GM23248 (cell line): ENCODE results near the gene MFNG. TPM values are rescaled to one million over a fixed set of nuclear protein-coding genes. Genes with fewer than 3 reads are reported as not detected.

ENCODE experiments used
- DNase-seq: peaks from one replicate; pipeline ENCODE4 v3.0.0-alpha.2; 2015
- H2AFZ ChIP-seq: fragments of 200-600 bp; sonication (generic); 2 replicates; pipeline ENCODE4 v1.6.1; 2016; ENCODE audit warnings: antibody characterized with exemption
- H3F3A ChIP-seq: fragments of 200-600 bp; sonication (generic); 2 replicates; pipeline ENCODE4 v1.6.1; 2016; ENCODE audit warnings: mild to moderate bottlenecking, antibody characterized with exemption, mixed run types; ENCODE audit not compliant: insufficient read depth
- H3K27ac ChIP-seq: fragments of 200-600 bp; sonication (generic); 2 replicates; pipeline ENCODE4 v1.5.1; 2016; ENCODE audit warnings: mild to moderate bottlenecking
- H3K27me3 ChIP-seq: fragments of 200-600 bp; sonication (generic); replicated peaks from 2 replicates; pipeline ENCODE4 v1.6.1; 2016; ENCODE audit warnings: mild to moderate bottlenecking; ENCODE audit not compliant: insufficient read depth
- H3K36me3 ChIP-seq: fragments of 200-600 bp; sonication (generic); 2 replicates; pipeline ENCODE4 v1.6.1; 2016; ENCODE audit warnings: low read depth, mild to moderate bottlenecking
- H3K4me1 ChIP-seq: fragments of 200-600 bp; sonication (generic); 2 replicates; pipeline ENCODE4 v1.6.1; 2016; ENCODE audit warnings: mild to moderate bottlenecking; ENCODE audit not compliant: insufficient read depth
- H3K4me2 ChIP-seq: fragments of 200-600 bp; sonication (generic); one replicate; pipeline ENCODE4 v1.6.1; 2016; ENCODE audit warnings: mild to moderate bottlenecking; ENCODE audit not compliant: unreplicated experiment
- H3K4me3 ChIP-seq: fragments of 200-600 bp; sonication (generic); 2 replicates; pipeline ENCODE4 v1.5.1; 2016; ENCODE audit warnings: mild to moderate bottlenecking
- H3K79me2 ChIP-seq: fragments of 200-600 bp; sonication (generic); 2 replicates; pipeline ENCODE4 v1.6.1; 2016; ENCODE audit warnings: mild to moderate bottlenecking; ENCODE audit not compliant: insufficient read depth
- H3K9ac ChIP-seq: fragments of 200-600 bp; sonication (generic); 2 replicates; pipeline ENCODE4 v1.6.1; 2016; ENCODE audit warnings: mild to moderate bottlenecking
- H3K9me2 ChIP-seq: fragments of 200-600 bp; sonication (generic); 2 replicates; pipeline ENCODE4 v1.6.1; 2016; ENCODE audit warnings: mixed run types, mild to moderate bottlenecking, moderate library complexity; ENCODE audit not compliant: insufficient read depth
- H3K9me3 ChIP-seq: fragments of 200-600 bp; sonication (generic); one replicate; pipeline ENCODE4 v1.6.1; 2017; ENCODE audit warnings: low read depth
- H4K20me1 ChIP-seq: fragments of 200-600 bp; sonication (generic); 2 replicates; pipeline ENCODE4 v1.6.0; 2016; ENCODE audit not compliant: insufficient read depth
- EZH2 ChIP-seq: fragments of 200-600 bp; sonication (generic); IDR thresholded peaks from 2 replicates; pipeline ENCODE4 v1.6.1; 2018; ENCODE audit warnings: antibody characterized with exemption, mild to moderate bottlenecking; ENCODE audit not compliant: insufficient read depth, poor library complexity, severe bottlenecking
- EZH2phosphoT487 ChIP-seq: fragments of 200-600 bp; sonication (generic); IDR thresholded peaks from 2 replicates; pipeline ENCODE4 v1.6.1; 2018; ENCODE audit warnings: antibody characterized with exemption, moderate library complexity, mild to moderate bottlenecking, low read depth; ENCODE audit not compliant: insufficient read depth
- WGBS, 2 experiments: methylation state at CpG; one replicate each; pipeline ENCODE4 v1.1.6; 2015 to 2017; ENCODE audit warnings: low lambda C conversion rate in 2 of 2, low coverage in 1 of 2; ENCODE audit errors: missing lambda C conversion rate in 2 of 2; 5-methylcytosine and 5-hydroxymethylcytosine counted together
- in situ Hi-C: fragments of 300-500 bp; cut with MboI; formaldehyde crosslinking; loops from 2 replicates; pipeline ENCODE4 v1.15.0; 2020
- polyA plus RNA-seq: library from polyadenylated mRNA; unstranded; fragments of >200 nt; fragmentation: Nextera tagmentation; extraction: Ambion mirVana; gene quantifications from 2 replicates; pipeline ENCODE4 v1.2.1, GENCODE V29; 2016
- total RNA-seq: library from RNA; depleted of rRNA; stranded (reverse); fragments of >200 nt; shearing (Covaris generic); gene quantifications from 2 replicates; pipeline ENCODE4 v1.2.3, GENCODE V29; 2014

Gene MFNG
- total and polyA plus RNA-seq, 2 experiments from 2014 or later: not detected

GRCh38 chr22:37431366-37431765 is 54.8 kb downstream of the MFNG start:
- peak; percentile 17 for DNase-seq
- peaks cover 12% of the 10 kb centered on the region for H3K4me1 ChIP-seq
- no peaks in the 10 kb centered on the region for H3K27me3 ChIP-seq
- TF ChIP-seq EZH2 (no peak), EZH2phosphoT487 (no peak)
- no peaks in the 10 kb centered on the region for H3K9me2 ChIP-seq
- no peak overlapping the region for H3K9ac ChIP-seq
- no peak overlapping the region for H3K4me3 ChIP-seq
- in situ Hi-C loops: no loop called here
- WGBS, 2 experiments: 69 to 75% methylated on average over 9 of the region's 9 CpGs
- H3K36me3 ChIP-seq: no peaks in the 10 kb centered on the region
- H3K79me2 ChIP-seq: no peaks in the 10 kb centered on the region
- no peaks in the 10 kb centered on the region for H3K9me3 ChIP-seq
- peak overlapping the region; percentile 22 for H3K4me2 ChIP-seq
- H2AFZ ChIP-seq: no peak overlapping the region
- peak overlapping the region; percentile 49 for H3K27ac ChIP-seq
- H3F3A ChIP-seq: peaks cover 19% of the 10 kb centered on the region
- no peaks in the 10 kb centered on the region for H4K20me1 ChIP-seq

- Histone ChIP-seq H3K79me2 (no peaks in the 10 kb centered on the region), H3K4me3 (no peak overlapping the region), H4K20me1 (no peaks in the 10 kb centered on the region), H3K9me3 (no peaks in the 10 kb centered on the region), H3K27me3 (no peaks in the 10 kb centered on the region), H3K27ac (no peak overlapping the region), H3F3A (peaks cover 19% of the 10 kb centered on the region), H3K9me2 (no peaks in the 10 kb centered on the region), H3K4me1 (peaks cover 12% of the 10 kb centered on the region), H3K36me3 (no peaks in the 10 kb centered on the region), H3K4me2 (no peak overlapping the region), H2AFZ (no peak overlapping the region), H3K9ac (no peak overlapping the region)
- no peak for TF ChIP-seq EZH2
- no peak for TF ChIP-seq EZH2phosphoT487
- in situ Hi-C loops: no loop called here
- whole genome bisulfite sequencing, 2 experiments: 65 to 76% methylated on average over 5 to 6 of the region's 6 CpGs
- no peak for DNase-seq
Measured at GRCh38 chr22:37430941-37431340, 55.2 kb downstream of the MFNG start.

DNA sequence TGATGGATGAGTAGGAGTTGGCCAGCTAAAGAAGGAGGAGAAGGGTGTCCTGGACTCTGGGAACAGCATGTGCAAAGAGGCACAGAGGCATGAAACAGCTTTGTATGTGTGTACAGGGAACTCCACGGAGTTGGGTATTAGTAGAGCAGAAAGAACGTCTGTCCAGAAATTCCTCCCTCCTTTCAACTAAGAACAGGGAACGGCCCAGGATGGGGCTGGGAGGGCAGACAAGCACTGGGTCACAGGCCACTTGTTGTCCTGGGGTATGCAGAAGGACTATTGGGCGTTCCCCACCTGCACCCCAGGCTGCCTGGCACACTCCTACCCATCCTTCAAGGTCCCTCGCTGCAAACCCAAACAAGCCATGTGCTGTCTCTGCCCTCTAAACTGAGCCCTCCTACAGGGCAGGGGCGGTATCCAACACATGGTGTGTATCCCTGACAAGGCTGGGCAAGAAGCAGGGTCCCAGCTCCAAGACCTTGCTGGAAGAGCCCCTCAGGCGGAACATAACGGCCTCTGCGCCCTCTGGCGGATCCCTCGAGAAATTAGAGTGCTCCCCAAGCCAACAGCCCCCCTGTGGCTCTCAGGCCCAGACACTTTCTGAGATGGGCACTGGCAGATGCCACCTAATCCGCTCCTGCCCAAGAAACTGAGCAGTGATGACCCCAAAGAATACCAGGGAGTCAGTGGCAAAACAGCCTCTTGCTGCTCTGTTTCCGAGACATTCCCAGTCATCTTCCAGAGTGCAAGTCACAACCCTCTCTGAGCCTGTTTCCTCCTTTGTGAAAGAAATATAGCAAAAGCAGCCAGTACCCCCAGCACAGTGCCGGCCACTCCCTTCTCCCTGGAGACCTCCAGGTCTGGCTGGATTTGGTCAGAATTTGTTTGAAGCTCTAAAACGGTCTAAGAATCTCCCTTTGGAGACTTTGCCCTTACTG is 57.3 kb downstream of the MFNG start:
- 21% methylated on average over 15 of the region's 15 CpGs for WGBS, 2 experiments
- peaks cover 19% of the 10 kb centered on the region for H3F3A ChIP-seq
- peak; percentile 64 for DNase-seq
- H3K9me3 ChIP-seq: no peaks in the 10 kb centered on the region
- no peaks in the 10 kb centered on the region for H3K9me2 ChIP-seq
- H3K4me1 ChIP-seq: peaks cover 12% of the 10 kb centered on the region
- H3K4me3 ChIP-seq: no peak overlapping the region
- in situ Hi-C loops: no loop called here
- H4K20me1 ChIP-seq: no peaks in the 10 kb centered on the region
- no peaks in the 10 kb centered on the region for H3K36me3 ChIP-seq
- H2AFZ ChIP-seq: no peak overlapping the region
- no peaks in the 10 kb centered on the region for H3K79me2 ChIP-seq
- H3K27ac ChIP-seq: no peak overlapping the region
- no peak overlapping the region for H3K9ac ChIP-seq
- H3K27me3 ChIP-seq: no peaks in the 10 kb centered on the region
- no peak overlapping the region for H3K4me2 ChIP-seq
- no peak for TF ChIP-seq EZH2phosphoT487
- TF ChIP-seq EZH2: no peak

GRCh38 chr22:37427711-37428635 is 58.2 kb downstream of the MFNG start:
- Histone ChIP-seq H3K4me2 (peak overlapping the region; percentile 65), H2AFZ (no peak overlapping the region), H3K9ac (peak overlapping the region; percentile 58; the same call in 1 of the 2 replicates), H3K36me3 (no peaks in the 10 kb centered on the region), H3F3A (peaks cover 17% of the 10 kb centered on the region), H3K27ac (no peak overlapping the region), H3K4me3 (peak overlapping the region; percentile 73), H3K27me3 (no peaks in the 10 kb centered on the region), H3K9me2 (no peaks in the 10 kb centered on the region), H3K79me2 (no peaks in the 10 kb centered on the region), H4K20me1 (no peaks in the 10 kb centered on the region), H3K9me3 (no peaks in the 10 kb centered on the region), H3K4me1 (peaks cover 12% of the 10 kb centered on the region)
- WGBS, 2 experiments: 10 to 14% methylated on average over 46 to 54 of the region's 59 CpGs
- TF ChIP-seq EZH2phosphoT487: no peak
- peak; percentile 23 for DNase-seq
- in situ Hi-C loops: no loop called here
